Measurements from ENCODE around the gene TMEM242.

DNA sequence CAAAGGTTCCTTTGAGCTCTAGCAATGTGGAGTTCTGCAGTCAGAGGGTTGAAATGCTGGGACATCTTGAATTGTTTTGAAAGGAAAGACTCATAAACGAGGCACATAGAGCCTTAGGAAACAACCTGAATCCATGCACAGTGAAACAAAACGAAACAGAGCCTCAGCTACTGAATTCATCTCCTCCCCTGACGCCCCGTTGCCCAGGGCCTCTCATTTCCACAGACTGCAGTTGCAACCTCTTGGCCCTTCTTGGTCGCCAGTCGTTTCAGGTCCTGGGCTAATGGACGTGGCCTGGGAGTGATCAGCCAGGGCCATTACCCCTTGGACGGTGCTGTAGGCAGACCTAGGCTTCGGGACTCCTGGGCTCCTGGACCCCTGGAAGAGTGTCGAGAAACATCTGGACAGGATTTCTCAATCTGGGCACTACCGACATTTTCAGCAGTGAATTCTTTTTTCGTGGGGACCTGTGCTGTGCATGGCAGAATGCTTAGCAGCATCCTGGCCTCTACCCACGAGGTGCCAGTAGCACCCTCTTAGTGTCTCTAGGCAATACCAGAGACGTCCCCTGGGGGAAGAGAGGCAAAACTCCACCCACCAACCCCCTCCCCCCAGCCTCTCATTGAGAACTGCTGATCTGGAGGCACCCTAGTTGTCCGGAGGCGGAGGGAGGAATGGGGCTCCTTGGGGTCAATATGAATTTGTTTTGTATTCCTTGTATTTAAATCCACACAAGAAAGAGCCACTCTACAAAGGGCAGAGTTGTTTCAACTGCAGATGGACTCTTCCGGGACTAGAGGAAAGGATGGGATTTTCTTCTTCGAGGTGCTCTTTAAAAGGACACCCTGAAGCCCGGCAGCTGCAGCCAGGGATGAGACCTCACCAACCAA, 50.2 kb downstream of the TMEM242 start:
- no peak for TF ChIP-seq GATA2 (IDR thresholded peaks at IDR 0.05; ENCODE audit: low read depth, low read length)
- no peak for TF ChIP-seq GATA3 (IDR thresholded peaks at IDR 0.05; ENCODE audit: low read depth, low read length)
